Suppressor macrophage treated with lipopolysaccharide for 4 hours (primary cell): ENCODE results near the gene TRIM9.

ENCODE experiments used
- DNase-seq: peaks from one replicate; pipeline ENCODE4 v3.0.0-alpha.2; 2020

Gene TRIM9

DNA sequence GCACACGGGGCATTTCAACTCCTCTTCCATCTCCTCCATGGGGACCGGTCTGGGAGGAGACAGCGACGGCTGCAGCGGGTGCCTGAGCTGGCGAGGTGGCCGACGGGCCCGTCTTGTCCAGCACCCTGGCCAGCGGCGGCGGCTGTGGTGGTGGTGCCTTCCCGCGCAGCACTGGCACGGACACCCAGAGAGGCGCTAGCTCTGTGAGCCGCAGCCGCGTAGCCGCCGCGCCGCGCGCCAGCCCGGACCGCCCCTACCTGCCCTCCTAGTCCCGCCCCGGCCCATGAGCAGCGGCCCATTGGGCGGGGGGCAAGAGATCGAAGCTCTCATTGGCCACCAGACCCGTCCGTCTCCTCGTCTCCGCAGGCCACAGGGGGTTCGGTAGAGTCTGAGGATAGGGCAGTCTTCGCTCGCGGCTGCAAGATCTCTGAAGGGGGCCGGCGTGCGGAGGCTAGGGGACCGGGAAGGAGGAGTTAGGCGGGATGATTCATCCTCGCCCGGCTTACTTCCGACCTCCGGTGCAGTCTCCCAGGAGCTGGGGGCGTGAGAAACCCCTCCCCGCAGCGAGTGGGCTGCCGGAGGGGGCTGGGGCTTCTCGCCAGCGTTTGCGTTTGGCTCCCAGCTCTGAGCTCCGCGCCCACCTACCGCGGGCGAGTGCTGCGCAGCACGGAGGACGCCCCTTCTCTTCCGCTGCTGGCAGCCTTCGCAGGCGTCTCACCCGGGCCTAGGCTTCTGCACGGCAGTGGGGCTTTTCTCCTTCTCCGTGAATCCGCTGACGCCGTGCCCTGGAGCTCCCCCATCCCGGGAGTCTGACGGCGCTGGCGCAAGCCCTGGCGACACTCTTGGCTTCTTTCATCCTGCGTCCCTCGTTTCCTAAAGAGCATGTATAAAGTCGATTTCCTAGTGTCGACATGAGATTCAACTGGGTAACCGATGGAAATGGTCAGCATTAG lies at the start of gene TRIM9:
TRIM9 (minus strand) TSS at position 205 of the 953 bp plus-strand sequence; CDS start at position 39, 166 bp downstream.
- DNase-seq: peak; percentile 92

DNA sequence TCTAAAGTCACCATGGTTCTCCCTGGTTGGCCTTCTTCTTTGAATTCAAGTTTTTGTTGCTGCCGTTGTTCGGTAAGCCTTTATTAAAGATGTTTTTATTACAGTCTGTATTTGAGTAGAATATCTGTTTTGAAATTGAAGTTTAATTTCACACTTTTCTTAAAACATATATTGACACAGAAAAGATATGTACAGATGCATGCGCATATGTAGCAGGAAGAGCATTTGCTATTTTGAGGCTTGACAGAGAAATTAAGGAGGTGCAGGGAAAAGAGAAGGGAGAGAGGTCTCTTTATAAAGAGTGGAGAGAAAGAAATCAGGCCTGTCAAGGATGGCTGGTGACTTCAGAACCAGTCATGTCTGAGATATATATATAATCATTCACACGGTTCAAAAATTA lies 46.0 kb upstream of the TRIM9 start:
- DNase-seq: no peak

DNA sequence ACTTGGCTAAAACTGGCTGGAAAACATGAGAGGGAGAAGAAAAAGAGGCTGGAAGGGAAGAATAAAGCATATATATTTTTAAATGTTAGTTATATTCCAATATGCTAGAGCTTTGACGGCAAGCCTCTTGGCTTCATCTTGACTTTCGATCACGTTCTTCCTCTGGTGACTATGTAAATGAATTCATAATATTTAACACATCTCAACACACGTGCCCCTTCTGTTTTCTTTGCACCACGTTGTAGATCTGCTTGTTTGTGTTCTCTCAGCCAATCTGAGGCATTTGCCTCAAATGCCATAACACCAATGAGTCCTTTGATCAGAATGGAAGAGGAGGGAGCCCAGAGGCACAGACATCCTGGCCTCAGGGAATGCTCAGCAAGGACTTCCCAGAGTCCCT lies 45.4 kb upstream of the TRIM9 start:
- DNase-seq: no peak

DNA sequence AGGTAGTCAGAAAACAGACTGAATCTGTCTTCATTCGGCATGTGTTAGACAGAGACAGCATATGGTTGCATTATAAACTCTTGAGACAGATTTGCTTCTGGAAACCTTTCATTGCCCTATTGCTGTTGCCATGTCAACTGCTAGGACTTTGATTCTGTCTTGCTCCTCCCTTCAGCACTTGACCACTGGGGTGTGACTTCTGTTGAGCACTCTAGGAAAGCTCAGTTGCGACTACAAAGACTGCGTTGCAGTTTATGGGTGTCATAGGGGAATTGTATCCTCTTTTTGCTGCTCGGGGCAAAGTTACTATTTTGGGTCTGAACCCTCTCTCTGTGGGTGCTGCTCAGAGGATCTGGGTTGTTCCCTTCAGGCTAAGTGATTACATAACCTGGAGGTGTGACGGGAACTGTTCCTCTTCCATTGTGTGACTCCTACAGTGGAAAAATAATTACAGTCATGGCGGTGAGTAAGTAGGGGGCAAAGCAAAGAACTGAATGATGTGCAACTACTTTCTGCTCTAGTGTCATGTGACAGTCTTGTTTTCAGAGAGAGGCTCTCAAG lies 44.3 kb upstream of the TRIM9 start:
- peak; percentile 72 for DNase-seq

DNA sequence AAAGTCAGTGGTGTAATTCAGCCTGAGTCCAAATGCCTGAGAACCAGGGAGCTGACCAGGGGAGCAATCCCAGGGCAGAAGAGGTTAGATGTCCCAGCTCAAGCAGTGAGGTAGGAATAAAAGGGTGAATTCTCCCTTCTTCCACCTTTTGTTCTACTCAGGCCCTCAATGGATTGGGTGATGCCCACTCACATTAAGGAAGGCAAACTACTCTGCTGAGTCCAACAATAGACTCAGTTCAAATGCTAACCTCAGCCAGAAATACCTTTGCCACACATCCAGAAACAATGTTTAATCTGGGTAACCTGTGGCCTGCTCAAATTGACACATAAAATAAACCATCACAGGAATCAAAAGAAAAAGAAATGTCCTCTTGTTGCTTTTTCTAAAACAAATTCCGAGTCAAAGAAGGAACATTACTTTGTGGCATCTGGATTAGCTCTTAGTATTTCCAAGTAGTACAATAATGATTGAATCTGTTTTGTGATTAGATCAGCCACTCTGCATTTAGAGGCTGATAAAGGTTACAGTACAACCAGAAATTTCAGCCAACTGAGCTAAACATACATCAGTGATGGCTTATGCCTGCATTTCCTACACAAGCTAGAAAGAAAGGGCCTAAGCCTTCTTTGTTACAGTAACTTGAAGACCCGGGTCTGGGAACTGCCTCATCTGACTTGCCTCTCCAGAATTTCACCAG lies 43.6 kb upstream of the TRIM9 start:
- no peak for DNase-seq

DNA sequence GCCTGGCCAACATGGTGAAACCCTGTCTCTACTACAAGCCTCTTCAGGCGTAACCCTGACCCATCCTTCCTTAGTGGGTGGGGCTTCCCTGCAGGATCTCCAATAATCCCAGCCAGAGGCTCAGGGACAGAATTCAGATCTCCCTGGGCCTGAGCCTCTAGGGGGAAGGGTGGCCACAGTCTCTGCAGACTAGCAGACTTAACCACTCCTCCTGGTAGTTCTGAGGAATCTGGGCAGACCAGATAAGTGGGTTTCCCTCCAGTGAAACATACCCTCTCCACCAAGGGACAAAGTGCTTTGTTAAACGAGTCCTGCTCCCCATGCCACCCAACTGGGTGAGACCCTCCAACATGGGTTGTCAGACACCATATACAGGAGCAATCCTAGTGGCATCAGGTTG lies 36.6 kb upstream of the TRIM9 start:
- DNase-seq: no peak

DNA sequence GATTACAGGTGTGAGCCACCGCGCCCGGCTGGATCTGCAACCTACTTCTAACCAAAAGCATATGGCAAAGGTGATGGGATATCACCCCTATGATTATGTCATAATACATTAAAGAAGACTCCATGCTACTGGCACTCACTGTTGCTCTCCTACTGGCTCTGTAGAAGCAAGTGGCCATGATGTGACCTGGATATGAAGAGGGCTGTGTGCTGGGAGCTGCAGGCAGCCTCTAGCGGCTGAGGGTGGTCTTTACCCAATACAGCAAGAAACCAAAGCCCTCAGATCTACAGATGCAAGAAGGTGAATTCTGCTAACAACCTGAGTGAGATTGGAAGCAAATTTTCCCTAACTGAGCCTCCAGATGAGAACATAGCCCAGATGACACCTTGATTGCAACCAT lies 34.2 kb upstream of the TRIM9 start:
- DNase-seq: no peak

DNA sequence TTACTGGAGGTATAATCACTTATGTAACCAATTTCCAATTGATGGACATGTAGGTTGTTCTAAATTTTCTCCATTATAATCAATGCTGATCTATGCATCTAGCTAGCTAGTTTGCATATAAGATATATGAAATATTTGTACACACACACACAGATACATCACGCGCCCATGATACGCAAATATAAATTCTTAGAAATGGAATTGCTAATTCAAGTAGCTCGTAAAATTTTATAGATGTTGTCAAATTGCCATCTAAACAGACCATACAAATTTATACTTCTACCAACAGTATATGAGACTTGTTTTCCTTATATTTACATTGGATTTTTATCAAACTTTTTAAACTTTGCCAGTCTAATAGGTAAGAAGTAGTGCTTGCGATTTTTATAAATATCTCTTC lies 29.1 kb upstream of the TRIM9 start:
- no peak for DNase-seq

DNA sequence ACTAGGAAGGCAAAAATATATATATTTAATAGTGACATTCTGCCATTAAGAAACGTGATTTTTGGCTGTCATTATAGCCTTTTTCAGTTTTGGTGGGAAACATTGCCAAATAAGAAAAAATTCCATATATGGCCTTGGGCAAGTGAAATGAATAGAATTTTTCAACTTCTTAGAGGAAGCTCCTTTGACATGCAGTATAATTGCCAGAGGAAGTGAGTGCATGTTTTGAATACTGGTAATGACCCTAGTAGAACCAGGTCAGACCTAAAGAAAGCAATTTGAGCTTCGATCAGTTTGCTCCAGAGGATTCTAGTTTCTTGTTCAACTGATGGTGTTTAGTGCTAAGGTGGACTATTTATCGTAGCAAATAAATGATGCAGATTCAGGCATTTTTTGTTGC lies 26.2 kb upstream of the TRIM9 start:
- no peak for DNase-seq

DNA sequence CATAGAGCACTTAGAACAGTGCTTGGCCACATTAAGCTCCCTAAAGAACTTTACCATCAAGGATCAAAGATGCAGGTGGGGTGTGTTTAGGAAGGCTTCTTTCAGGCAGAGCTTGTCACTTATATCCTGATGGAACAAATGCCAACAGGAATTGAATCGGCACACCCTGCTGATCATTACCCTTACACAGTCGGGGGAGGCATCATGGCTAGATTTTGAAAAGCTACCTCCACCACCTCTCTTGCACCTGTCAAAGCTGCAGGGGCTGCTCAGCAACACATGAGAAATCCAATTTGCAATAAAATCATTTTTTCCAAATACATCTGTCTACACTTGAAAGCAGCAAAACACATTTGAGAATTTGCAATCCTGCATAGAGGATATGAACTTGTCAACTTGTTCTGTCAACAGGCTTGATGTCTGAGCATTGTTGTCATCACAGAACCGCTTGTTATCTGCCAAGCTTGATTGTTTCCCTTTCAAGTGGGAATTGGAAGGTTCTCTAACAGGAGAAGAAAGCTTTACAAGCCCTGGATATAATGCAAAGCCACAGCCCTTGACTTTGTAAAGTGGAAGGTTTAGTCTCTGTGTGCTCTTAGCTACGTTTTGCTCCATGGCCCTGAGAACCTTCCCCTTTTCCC lies 24.6 kb upstream of the TRIM9 start:
- DNase-seq: no peak

DNA sequence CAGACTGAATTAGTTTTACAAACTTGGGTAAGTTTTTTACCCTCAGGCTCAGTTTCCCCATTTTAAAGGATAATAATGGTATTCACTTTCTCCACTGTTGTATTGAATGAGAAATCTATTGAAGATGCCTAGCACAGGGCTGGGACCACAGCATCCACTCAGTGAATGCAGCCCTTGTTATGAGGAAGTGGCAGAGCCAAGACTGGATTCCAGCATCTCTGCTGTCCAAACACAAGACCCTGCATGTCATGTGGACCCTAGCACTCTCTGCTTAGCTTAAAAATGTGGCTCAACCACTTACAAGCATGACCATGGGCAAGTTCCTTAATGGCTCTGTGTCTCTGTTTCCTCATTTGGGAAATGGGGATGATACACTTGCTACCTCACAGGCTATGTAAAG lies 24.1 kb upstream of the TRIM9 start:
- no peak for DNase-seq

DNA sequence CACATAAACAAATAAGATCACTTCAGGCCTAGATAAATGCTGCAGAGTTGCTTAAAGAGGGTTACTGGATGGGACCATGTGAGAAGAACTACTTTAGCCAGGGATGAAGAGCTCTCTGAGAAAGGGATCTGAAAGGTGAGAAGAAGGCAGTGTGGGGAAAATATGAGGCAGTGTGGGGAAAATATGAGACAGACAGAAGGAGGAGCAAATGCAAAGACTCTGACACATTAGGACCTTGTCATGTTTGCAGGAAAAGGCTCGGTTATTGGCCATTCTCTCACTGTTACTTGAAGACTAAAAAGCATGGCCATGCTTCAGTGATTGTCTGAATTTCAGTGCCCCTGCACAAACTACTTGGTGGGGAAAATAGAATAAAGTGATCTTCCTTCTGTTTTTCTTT lies 22.7 kb upstream of the TRIM9 start:
- DNase-seq: no peak

DNA sequence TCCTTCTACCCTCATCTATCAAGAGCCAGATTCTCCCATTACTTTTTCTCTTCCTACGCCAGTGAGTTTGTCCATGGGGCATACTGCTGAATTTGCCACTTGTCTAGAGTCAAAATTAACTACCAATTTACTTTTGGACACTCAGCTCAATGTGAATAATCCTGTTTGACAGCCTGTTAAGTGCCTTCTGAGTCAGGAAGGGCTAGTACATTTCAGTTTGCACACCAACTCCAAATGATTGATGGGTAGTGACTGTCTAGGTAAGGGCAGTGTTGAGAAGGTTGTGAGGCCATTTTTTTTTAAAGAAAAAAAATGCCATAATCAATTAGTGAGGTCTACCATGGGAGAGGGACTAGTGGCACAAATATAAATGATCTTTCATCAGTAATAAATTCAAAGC lies 21.8 kb upstream of the TRIM9 start:
- no peak for DNase-seq

DNA sequence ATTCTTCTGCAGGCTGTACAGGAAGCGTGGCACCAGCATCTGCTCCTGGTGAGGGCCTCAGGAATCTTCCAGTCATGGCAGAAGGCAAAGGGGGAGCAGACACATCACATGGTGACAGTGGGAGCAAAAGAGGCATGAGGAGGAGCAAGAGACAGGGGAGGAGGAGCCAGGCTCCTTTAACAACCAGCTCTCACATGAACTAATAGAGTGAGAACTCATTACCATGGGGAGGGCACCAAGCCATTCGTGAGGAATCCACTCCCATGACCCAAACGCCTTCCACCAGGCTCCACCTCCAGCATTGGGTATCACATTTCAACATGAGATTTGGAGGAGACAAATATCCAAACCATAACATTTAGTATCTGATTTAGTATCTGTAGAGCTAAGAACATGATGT lies 14.7 kb upstream of the TRIM9 start:
- DNase-seq: no peak

DNA sequence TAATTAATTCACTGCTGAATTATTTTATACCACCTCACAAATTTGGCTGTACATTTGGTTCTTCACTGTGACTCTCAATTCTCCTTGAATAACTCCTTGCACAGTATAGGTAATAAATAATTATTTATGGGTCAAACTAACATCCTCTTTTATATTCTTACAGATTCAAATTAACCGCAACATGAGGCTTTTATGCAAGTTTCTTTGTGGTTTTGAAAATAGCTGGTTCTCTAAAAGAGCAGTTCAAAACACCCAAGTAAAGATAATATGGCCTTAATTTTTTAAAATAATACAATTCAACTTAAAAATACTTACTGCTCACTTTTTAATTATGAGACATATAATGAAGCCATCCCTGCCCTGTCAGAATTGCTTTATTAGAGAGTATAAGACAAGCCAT lies 12.9 kb upstream of the TRIM9 start:
- no peak for DNase-seq

DNA sequence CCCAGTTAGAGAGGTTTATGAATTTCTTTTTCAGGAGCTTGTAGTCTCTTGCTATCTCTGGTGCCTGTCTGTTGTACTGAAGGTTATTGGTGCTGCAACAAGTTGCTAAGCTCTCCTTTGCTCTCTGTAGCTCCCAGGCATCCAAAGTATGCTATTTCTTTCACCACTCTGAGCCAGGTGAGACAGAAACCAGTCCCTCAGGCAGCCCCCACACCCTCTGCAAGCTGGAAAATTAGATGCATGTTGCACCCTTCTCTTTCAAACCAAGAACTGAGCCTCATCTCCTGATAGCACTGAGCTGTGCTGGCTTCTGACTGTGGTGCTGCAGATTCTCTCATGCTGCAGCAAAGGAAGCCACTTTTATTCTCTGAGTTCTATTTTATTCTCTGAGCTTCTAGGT lies 9.6 kb upstream of the TRIM9 start:
- DNase-seq: no peak

DNA sequence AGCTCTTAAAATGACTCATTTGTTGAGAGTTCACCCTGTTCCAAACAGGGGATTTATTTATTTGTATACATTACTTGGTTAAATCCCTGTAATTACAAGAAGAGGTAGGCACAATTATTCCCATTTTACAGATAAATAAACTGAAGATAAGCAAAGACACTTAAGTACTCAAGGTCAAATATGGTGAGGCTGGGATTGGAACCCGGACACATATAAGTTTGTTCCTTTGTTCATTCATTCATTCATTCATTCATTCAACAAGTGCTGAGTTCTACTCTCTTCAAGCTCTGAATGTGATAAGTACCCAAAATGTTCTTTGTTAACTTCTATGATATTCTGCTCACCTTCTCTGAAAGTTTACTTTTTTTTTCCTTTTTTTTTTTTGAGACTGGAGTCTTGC lies 2.4 kb upstream of the TRIM9 start:
- DNase-seq: no peak

DNA sequence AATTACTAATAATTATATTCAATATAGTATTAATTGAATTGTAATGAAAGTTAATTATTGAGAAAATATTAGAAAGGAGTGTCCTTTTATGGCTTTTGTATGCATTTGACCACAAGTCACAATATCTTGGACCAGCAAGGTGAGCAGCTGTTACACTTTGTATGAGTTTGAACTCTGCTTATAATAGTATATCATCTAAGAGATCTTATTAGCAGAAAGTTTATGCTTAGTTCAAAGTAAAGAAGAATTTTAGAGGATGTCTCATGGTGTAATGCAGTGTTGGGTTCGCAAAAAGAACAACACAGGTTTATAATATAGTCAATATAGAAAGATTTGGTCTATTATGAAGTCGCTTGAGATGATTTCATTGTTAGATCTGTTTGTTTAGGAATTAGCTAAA lies 2.0 kb upstream of the TRIM9 start:
- no peak for DNase-seq

DNA sequence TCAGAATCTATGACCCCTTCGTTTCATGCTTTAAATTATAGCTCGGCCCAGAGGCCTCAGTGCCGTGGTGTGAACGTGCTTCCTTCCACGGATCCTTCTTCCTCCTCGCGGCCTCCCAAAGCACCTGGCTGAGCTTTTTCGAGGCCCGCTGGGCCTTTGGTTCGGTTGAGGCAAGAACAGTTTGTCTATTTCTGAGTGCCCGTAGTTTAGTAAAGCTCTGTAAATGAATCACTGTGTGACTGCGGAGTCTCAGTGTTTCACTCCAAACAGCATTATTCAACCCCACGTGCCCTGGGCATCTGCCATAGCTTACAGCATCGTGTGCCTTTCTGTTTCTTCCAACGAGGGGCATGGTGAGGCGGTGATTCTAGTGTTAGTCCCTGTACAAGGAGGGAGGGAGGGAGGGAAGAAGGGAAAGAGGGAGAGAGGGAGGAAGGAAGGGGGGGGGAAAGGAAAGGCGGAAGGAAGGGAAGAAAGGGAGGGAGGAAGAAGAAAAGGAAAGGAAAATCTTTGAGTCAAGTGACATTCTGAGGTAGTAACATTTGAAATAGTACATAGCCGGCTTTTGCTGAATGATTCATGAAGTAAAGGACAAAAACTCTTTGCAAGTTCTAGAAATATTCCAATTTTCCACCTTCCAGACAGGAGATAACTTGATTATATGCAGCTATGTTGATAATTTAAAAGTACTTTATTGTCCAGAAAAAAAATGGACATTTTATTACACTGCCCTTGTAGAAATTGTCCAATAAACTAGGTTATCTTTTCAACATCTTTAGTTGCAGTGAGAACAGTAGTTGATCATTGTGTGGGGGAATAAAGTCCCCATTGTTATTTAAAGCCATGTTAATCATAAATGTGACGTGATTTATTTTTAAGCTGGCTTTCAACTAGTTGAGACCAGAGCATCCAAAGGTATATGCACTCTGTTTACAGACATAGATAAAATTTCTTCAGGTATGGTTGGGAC lies 1.2 kb upstream of the TRIM9 start:
- DNase-seq: peak; percentile 72

DNA sequence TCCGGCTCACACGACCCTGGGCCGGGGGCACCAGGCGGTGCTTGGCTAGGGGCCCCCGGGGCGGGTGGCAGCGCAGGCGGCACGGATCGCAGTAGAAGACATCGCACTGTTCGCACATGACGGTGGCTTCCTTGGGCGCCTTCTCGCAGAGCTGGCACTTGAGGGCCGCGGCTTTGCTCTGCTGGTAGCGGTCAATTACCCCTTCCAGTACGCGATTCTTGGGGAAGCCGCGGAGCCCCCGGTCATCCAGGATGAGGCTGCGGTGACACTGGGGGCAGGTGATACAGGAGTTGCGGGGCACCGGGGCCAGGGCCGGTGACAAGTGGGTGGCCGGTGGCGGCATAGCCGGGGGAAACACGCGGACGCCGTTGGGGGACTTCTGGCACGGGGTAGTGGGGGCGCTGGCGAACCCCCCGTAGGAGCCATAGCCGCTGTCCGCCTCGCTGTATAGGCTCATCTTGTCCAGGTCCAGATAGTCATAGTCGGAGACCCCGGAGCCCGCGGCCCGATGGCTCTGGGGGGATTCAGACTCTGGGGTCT lies 553 bp downstream of the TRIM9 start:
- no peak for DNase-seq

DNA sequence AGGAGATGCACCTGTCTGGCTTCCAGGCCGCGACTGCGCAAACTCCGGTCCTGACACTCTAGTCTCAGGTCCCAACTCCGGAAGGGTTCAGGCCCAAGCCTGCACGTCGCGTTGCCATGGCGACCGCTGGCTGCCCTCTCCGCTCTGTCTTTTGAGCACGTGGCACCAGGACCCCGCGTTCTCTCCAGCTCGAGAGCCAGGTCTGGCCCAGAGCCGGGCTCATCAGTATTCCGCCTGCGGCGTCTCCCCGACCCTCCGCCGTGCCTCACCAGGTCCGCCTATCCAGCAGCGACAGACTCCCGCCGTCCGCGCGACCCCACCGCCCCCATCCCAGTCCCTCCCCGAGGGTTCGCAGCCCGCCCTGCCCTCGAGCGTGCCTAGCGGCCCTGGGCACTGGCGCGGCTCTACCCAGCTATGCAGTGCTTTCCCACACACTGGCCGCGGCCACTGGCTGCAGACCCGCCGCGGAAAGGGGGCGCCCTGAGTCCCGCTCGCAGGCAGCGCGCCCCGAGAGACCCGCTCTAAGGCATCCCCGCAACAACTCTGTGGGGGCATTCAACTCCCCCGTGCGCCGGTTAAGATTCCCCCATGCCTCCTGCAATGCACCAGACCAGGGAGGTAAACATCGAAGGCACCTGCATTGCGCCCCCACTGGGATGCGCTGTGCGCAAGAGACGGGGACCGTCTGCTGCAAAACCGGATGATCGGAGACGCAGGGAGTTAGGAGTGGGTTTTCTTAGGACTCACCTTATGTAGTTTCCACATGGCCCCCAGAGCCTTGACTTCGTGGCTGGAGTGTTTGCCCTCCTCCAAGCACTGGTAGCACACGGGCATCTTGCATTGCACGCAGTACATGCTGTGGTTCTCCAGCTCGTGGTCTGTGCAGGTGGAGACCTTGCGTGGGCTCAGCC lies 1.3 kb downstream of the TRIM9 start:
- no peak for DNase-seq
